GM12864 (cell line): ENCODE measurements around the gene CD82.

ENCODE experiments used
- DNase-seq: peaks from one replicate; pipeline ENCODE4 v3.0.0-alpha.2; 2011; ENCODE audit warnings: low read depth
- H3K4me3 ChIP-seq: 2 replicates; pipeline ENCODE4 v1.5.1; 2011; ENCODE audit warnings: mild to moderate bottlenecking, low read depth, low read length, control low read depth
- TF ChIP-seq, protein P1 (sequence below): IDR thresholded peaks from 2 replicates; pipeline ENCODE4 v1.5.1; 2011; ENCODE audit warnings: low read depth, mild to moderate bottlenecking, moderate library complexity, low read length, control low read depth, inconsistent platforms; ENCODE audit errors: missing control alignments

Gene CD82

DNA sequence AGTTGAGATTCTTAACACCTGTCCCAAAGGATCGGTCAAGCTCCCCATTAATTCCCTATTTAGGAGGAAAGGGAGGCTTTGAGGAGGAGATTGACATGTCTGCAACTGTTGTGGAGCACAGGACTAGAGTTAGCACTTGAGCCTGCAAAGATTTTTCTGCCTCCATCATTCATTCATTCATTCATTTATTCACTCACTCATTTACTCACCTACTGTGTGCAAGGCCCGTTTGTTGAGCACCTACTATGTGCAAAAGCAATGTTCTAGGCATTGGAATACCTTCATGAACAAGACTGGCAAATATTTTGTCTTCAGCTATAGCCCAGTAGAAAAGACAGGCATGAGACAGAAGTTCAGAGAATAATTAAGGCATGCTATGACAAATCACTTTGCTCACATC is 43.2 kb upstream of the CD82 start:
- TF ChIP-seq, protein P1, sequence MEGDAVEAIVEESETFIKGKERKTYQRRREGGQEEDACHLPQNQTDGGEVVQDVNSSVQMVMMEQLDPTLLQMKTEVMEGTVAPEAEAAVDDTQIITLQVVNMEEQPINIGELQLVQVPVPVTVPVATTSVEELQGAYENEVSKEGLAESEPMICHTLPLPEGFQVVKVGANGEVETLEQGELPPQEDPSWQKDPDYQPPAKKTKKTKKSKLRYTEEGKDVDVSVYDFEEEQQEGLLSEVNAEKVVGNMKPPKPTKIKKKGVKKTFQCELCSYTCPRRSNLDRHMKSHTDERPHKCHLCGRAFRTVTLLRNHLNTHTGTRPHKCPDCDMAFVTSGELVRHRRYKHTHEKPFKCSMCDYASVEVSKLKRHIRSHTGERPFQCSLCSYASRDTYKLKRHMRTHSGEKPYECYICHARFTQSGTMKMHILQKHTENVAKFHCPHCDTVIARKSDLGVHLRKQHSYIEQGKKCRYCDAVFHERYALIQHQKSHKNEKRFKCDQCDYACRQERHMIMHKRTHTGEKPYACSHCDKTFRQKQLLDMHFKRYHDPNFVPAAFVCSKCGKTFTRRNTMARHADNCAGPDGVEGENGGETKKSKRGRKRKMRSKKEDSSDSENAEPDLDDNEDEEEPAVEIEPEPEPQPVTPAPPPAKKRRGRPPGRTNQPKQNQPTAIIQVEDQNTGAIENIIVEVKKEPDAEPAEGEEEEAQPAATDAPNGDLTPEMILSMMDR: no peak
- H3K4me3 ChIP-seq: no peak overlapping the region
- no peak for DNase-seq

DNA sequence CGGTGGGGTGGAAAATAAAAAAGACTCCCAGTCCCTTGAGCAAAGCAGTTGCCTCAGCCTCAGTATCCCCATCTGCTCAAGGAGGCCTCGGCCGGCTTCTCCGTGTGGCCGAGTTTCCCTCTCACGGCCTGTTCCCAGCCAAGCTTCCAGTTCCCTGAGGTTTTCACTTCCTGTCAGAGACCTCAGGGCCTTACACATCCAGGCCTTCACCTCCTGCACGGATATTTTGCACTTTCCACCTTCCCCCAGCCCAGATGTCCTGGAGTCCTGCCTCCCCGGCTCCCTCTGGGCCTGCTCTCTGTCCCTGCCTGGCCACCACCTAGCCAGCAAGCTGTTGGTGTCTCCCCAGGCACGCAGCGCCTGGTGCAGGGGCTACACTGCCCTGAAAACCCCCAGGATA is 41.1 kb upstream of the CD82 start:
- no peak overlapping the region for H3K4me3 ChIP-seq
- DNase-seq: no peak
- TF ChIP-seq, protein P1: no peak

DNA sequence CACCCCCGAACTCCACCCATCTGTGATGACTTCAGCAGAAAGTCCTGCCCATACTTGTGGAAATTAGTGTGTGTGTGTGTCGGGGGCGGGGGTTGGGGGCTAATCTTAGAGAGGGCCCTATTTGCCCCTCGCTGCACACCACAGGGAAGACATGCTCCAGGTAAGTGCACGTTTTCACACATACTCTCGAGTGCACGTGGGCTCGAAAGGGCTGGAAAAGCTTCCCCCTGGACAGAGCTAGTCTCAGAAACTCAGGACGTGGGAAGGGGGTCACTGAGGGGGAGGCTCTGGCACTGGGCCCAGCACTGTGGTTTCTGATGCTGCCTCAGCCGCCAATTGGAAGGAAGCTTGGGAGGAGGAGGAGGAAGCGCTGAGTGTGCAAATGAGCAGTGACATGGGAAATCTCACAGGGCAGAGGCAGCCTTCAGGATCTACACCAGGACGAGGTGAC is 40.7 kb upstream of the CD82 start:
- no peak overlapping the region for H3K4me3 ChIP-seq
- no peak for DNase-seq
- TF ChIP-seq, protein P1: no peak

DNA sequence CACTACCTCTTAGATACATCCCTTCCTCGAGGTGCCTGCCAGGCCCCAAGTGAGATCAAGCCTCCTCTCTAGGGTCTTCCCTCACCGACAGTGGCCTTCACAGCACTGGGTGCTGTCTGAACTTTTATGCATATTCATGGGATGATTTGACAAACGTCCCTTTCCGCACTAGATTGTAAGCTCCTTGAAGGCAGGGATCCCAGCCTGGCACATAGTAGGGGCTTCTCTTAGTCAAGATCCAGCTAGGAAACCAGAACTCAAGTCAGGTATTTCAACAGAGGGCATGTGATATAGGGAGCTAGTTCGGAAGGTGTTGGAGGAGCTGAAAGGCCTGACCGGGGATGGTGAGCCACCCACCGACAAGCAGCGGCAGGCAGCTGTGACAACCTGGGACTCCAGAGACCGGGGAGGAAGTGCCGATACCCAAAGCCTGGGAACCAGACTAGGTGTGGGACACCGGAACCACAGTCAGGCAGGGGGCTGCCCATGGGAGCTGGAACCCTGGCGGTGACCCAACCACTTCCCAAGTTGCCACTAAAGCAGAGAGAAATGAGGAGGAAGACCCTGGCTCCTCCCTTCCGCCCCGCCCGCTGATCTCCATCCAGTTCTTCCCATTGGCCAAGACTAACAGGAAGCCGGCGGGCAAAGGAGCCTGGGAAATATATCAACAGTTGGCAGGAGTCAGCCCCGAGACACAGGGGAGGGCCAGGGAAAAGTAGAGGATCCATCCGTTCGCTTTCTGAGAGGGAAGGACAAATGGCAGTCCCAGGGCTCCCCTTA is 39.8 kb upstream of the CD82 start:
- H3K4me3 ChIP-seq: no peak overlapping the region
- TF ChIP-seq, protein P1: no peak
- no peak for DNase-seq

DNA sequence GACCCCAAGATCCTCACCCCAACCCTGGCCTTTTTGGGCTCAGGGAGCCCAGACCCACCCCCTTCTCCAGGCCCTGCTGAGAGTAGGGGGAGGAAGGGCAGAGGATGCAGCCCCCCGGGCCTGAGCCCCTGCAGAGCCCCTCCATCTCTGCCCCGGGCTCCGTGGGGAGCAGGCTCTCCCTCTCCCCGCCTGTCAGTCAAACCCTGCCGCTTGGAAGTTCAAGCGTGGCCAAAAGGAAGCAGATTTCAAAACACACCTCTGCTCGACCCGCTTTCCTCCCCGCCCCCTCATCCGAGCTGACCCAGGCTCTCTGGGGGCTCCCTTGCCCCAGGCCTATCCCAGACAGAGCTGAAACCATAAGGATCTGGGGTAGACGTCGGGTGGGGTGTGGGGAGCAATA is 39.0 kb upstream of the CD82 start:
- no peak for DNase-seq
- no peak overlapping the region for H3K4me3 ChIP-seq
- TF ChIP-seq, protein P1: no peak

DNA sequence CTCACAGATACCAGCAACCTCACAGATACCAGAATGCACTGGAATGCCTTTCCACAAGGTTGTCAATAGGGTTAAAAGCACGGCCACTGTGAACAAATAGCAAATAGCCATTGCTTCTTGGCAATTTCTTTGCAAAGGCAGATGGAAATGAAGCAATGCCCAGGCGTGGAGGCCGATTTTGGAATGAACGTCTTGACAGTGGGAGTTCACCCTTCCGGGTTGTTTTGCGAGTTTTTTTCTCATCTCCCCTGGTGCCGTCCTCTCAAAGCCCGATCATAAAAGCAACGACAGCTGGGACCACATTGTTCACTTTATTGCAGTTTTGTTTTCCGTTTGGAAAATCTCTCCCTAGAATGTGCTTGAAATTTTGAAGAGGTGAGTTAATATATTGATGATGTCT is 38.0 kb upstream of the CD82 start:
- TF ChIP-seq, protein P1: no peak
- no peak overlapping the region for H3K4me3 ChIP-seq
- DNase-seq: no peak

DNA sequence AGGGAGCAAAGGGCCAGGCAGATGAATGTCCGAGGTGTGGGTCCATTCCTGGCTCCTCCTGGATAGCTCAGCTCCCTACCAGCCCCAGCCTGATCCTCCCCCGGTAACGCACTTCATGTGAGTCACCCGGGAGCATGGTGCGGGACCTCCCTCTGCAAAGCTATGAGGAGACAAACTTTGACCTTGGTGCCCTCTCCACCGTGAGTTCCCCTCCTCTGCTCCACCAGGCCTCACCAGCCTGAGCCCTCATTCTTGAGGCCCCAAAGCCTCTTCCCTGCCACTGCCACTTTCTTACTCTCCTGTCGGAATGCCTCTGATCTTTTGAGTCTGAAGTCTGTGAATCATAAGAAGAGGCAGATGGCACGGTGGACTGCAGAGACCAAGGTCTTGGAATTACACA is 37.4 kb upstream of the CD82 start:
- no peak overlapping the region for H3K4me3 ChIP-seq
- TF ChIP-seq, protein P1: no peak
- DNase-seq: no peak
